Right renal pelvis (tissue), 4 donors: ENCODE results near the gene ADAMTSL1. TPM values are rescaled to one million over a fixed set of nuclear protein-coding genes. Genes with fewer than 3 reads are reported as not detected.

Experiments used
- DNase-seq, 4 donors: peaks; one replicate each; pipeline ENCODE4 v3.0.0-alpha.2; 2013; ENCODE audit warnings: low read depth in 4 of 4, low spot score in 3 of 4, missing footprints in 1 of 4
- polyA plus RNA-seq, 4 donors: library from polyadenylated mRNA; unstranded; fragments of 120-200 nt; gene quantifications; one replicate each; pipeline ENCODE4 v1.2.1, GENCODE V29; 2013; ENCODE audit not compliant: insufficient read length in 4 of 4

The ADAMTSL1 gene
- polyA plus RNA-seq, 4 donors: 12.3 to 19.2 (median 16.6) TPM

- no peak for DNase-seq
Observed at GRCh38 chr9:18636781-18637180, 162.8 kb downstream of the ADAMTSL1 start.

- no peak for DNase-seq
Observed at GRCh38 chr9:18638371-18639249, 164.7 kb downstream of the ADAMTSL1 start.

- peak in 1 of 4 donors; percentile 12 for DNase-seq
Observed at GRCh38 chr9:18639911-18640310, 166.0 kb downstream of the ADAMTSL1 start.

- DNase-seq: no peak
Observed at GRCh38 chr9:18658804-18659705, 185.1 kb downstream of the ADAMTSL1 start.

- no peak for DNase-seq
Observed at GRCh38 chr9:18660001-18660400, 186.0 kb downstream of the ADAMTSL1 start.

GRCh38 chr9:18662320-18662719, 188.4 kb downstream of the ADAMTSL1 start:
- DNase-seq: no peak

- no peak for DNase-seq
Observed at GRCh38 chr9:18665947-18666346, 192.0 kb downstream of the ADAMTSL1 start.

GRCh38 chr9:18666348-18666747, 192.4 kb downstream of the ADAMTSL1 start:
- no peak for DNase-seq

GRCh38 chr9:18666986-18667772, 193.2 kb downstream of the ADAMTSL1 start:
- no peak for DNase-seq

- no peak for DNase-seq
Observed at GRCh38 chr9:18668944-18669343, 195.0 kb downstream of the ADAMTSL1 start.

GRCh38 chr9:18672706-18673105, 198.8 kb downstream of the ADAMTSL1 start:
- no peak for DNase-seq

- DNase-seq: no peak
Observed at GRCh38 chr9:18673179-18673578, 199.2 kb downstream of the ADAMTSL1 start.

GRCh38 chr9:18675332-18675731, 201.4 kb downstream of the ADAMTSL1 start:
- DNase-seq: no peak

GRCh38 chr9:18675973-18676372, 202.0 kb downstream of the ADAMTSL1 start:
- no peak for DNase-seq

GRCh38 chr9:18676525-18676924, 202.6 kb downstream of the ADAMTSL1 start:
- DNase-seq: no peak

GRCh38 chr9:18678821-18679590, 205.1 kb downstream of the ADAMTSL1 start:
- no peak for DNase-seq

- no peak for DNase-seq
Observed at GRCh38 chr9:18682907-18683306, 209.0 kb downstream of the ADAMTSL1 start.

- DNase-seq: no peak
Observed at GRCh38 chr9:18683312-18683711, 209.4 kb downstream of the ADAMTSL1 start.

- DNase-seq: no peak
Observed at GRCh38 chr9:18683851-18684250, 209.9 kb downstream of the ADAMTSL1 start.
